HG02884 (cell line): ENCODE results near the gene RASL10B.
"Not testable (repeated sequence)": the region's sequence is repeated elsewhere in the genome, so short reads cannot be mapped to it uniquely, and the experiment has no call there.

Experiments used
- ATAC-seq: cut with Tn5 transposase; IDR thresholded peaks from one replicate; pipeline ENCODE4 v1.9.1; 2021; ENCODE audit warnings: mild to moderate bottlenecking, moderate library complexity; ENCODE audit not compliant: unreplicated experiment

RASL10B gene

GRCh38 chr17:35740997-35741931 is 9.8 kb downstream of the RASL10B start:
- ATAC-seq: no peak

GRCh38 chr17:35742496-35742895 is 11.1 kb downstream of the RASL10B start:
- ATAC-seq: no peak

GRCh38 chr17:35742896-35743477 is 11.5 kb downstream of the RASL10B start:
- ATAC-seq: no peak

- no peak for ATAC-seq
These were observed 12.3 kb downstream of the RASL10B start for GRCh38 chr17:35743626-35744328.

GRCh38 chr17:35744830-35745229 is 13.4 kb downstream of the RASL10B start:
- no peak for ATAC-seq

GRCh38 chr17:35745246-35745645 is 13.8 kb downstream of the RASL10B start:
- no peak for ATAC-seq

- no peak for ATAC-seq
These were observed 14.4 kb downstream of the RASL10B start for GRCh38 chr17:35745749-35746320.

GRCh38 chr17:35747540-35748017 is 16.1 kb downstream of the RASL10B start:
- no peak for ATAC-seq

GRCh38 chr17:35748341-35748841 is 17.0 kb downstream of the RASL10B start:
- ATAC-seq: no peak

GRCh38 chr17:35748979-35749378 is 17.5 kb downstream of the RASL10B start:
- ATAC-seq: no peak

- ATAC-seq: no peak
These were observed 18.3 kb downstream of the RASL10B start for GRCh38 chr17:35749560-35750412.

GRCh38 chr17:35750526-35751395 is 19.3 kb downstream of the RASL10B start:
- ATAC-seq: no peak

- not testable (repeated sequence) for ATAC-seq
These were observed 20.1 kb downstream of the RASL10B start for GRCh38 chr17:35751541-35751940.

GRCh38 chr17:35752471-35752870 is 21.0 kb downstream of the RASL10B start:
- ATAC-seq: no peak

- no peak for ATAC-seq
These were observed 21.7 kb downstream of the RASL10B start, which contains the start of gene GAS2L2 for GRCh38 chr17:35752945-35753764. GAS2L2 (minus strand) TSS chr17:35753239; CDS start chr17:35752850, 389 bp downstream.

GRCh38 chr17:35757243-35757642 is 25.8 kb downstream of the RASL10B start:
- no peak for ATAC-seq

- ATAC-seq: no peak
These were observed 29.1 kb downstream of the RASL10B start, which contains the start of gene C17orf50 for GRCh38 chr17:35760587-35760986. C17orf50 (plus strand) TSS chr17:35760887; CDS start chr17:35760942, 55 bp downstream.

GRCh38 chr17:35761601-35762000 is 30.2 kb downstream of the RASL10B start:
- ATAC-seq: no peak
